NB4 (cell line): ENCODE data around the gene CCDC178.

Experiments
- CTCF ChIP-seq: IDR thresholded peaks from one replicate; pipeline ENCODE4 v1.5.1; 2012; ENCODE audit warnings: low read depth, low read length
- MAX ChIP-seq: IDR thresholded peaks from 2 replicates; pipeline ENCODE4 v1.6.1; 2011; ENCODE audit warnings: low read depth, low read length
- MYC ChIP-seq: IDR thresholded peaks from 2 replicates; pipeline ENCODE4 v1.6.1; 2011; ENCODE audit warnings: low read depth, low read length
- POLR2A ChIP-seq: IDR thresholded peaks from 2 replicates; pipeline ENCODE4 v1.6.1; 2011; ENCODE audit warnings: mild to moderate bottlenecking; ENCODE audit not compliant: insufficient read length; ENCODE audit errors: extremely low read depth

- TF ChIP-seq CTCF (no peak), MAX (no peak), MYC (no peak), POLR2A (no peak)
These were observed 441.6 kb downstream of the CCDC178 start for GRCh38 chr18:32998921-32999320.
